ENCODE measurements around the gene ZMYND10. TPM values are rescaled to one million over a fixed set of nuclear protein-coding genes. Genes with fewer than 3 reads are reported as not detected.
A peak's percentile ranks its signal among the peaks of the same experiment; 100 is the strongest.

ZMYND10 gene
- total RNA-seq, 2 experiments from 2014 or later = 5.0 to 5.1 TPM

GRCh38 chr3:50342813-50343633 is 2.5 kb downstream of the ZMYND10 start:
- H3K27me3 Mint-ChIP-seq (ENCODE audit: low read depth) = no peaks in the 10 kb centered on the region
- POLR2A ChIA-PET = interaction anchor here (1.0 to 4.0 kb wide), 4 partner anchors 11 to 258 kb away, joined by 3 to 21 read pairs (median 3); partner anchors contain the start of gene C3orf18
- CTCF ChIA-PET = interaction anchor here (1.1 to 2.8 kb wide), 4 partner anchors 8 to 200 kb away, joined by 4 to 9 read pairs (median 4); partner anchors contain the start of genes CYB561D2 and NPRL2
- no peak for DNase-seq
- H3K36me3 Mint-ChIP-seq (ENCODE audit: low read depth) = peaks cover 38% of the 10 kb centered on the region
- peak overlapping the region; percentile 18 for H3K4me3 Mint-ChIP-seq
- ATAC-seq = no peak
- H3K27ac Mint-ChIP-seq = peak overlapping the region; percentile 58
- H3K4me1 Mint-ChIP-seq (ENCODE audit: low read depth) = peaks cover 64% of the 10 kb centered on the region
- no peaks in the 10 kb centered on the region for H3K9me3 Mint-ChIP-seq (ENCODE audit: insufficient read depth)

- H3K4me1 Mint-ChIP-seq (ENCODE audit: low read depth) = peaks cover 55% of the 10 kb centered on the region
- no peak for ATAC-seq
- no peak for DNase-seq
- peaks cover 39% of the 10 kb centered on the region for H3K36me3 Mint-ChIP-seq (ENCODE audit: low read depth)
- H3K9me3 Mint-ChIP-seq (ENCODE audit: insufficient read depth) = no peaks in the 10 kb centered on the region
- no peaks in the 10 kb centered on the region for H3K27me3 Mint-ChIP-seq (ENCODE audit: low read depth)
- H3K4me3 Mint-ChIP-seq = peak overlapping the region; percentile 92
- peak overlapping the region; percentile 58 for H3K27ac Mint-ChIP-seq
- CTCF ChIA-PET = interaction anchor here (1.1 to 2.8 kb wide), 4 partner anchors 8 to 230 kb away, joined by 4 to 10 read pairs (median 6); partner anchors contain the start of genes CYB561D2 and NPRL2
- POLR2A ChIA-PET = interaction anchor here (1.1 to 4.0 kb wide), 5 partner anchors 8 to 225 kb away, joined by 3 to 35 read pairs (median 3); partner anchors contain the start of genes C3orf18, CYB561D2, IFRD2 and NPRL2
Measured at GRCh38 chr3:50341996-50342650, 3.4 kb downstream of the ZMYND10 start.

- Mint-ChIP-seq H3K36me3 (ENCODE audit: low read depth) (peaks cover 42% of the 10 kb centered on the region), H3K27ac (peak overlapping the region; percentile 96), H3K4me1 (ENCODE audit: low read depth) (peaks cover 54% of the 10 kb centered on the region), H3K27me3 (ENCODE audit: low read depth) (no peaks in the 10 kb centered on the region), H3K9me3 (ENCODE audit: insufficient read depth) (no peaks in the 10 kb centered on the region), H3K4me3 (peak overlapping the region; percentile 92)
- POLR2A ChIA-PET = interaction anchor here (1.1 to 5.6 kb wide), 16 partner anchors 9 to 274 kb away, joined by 3 to 51 read pairs (median 8); partner anchors contain the start of genes C3orf18, CISH, CYB561D2 and HEMK1
- ATAC-seq (no peak), DNase-seq (peak; percentile 56)
- CTCF ChIA-PET = interaction anchor here (1.1 to 2.8 kb wide), 5 partner anchors 9 to 231 kb away, joined by 4 to 10 read pairs (median 6); partner anchors contain the start of genes CYB561D2, HYAL3, NAA80 and NPRL2
Measured at GRCh38 chr3:50341537-50341936, 4.0 kb downstream of the ZMYND10 start.

DNA sequence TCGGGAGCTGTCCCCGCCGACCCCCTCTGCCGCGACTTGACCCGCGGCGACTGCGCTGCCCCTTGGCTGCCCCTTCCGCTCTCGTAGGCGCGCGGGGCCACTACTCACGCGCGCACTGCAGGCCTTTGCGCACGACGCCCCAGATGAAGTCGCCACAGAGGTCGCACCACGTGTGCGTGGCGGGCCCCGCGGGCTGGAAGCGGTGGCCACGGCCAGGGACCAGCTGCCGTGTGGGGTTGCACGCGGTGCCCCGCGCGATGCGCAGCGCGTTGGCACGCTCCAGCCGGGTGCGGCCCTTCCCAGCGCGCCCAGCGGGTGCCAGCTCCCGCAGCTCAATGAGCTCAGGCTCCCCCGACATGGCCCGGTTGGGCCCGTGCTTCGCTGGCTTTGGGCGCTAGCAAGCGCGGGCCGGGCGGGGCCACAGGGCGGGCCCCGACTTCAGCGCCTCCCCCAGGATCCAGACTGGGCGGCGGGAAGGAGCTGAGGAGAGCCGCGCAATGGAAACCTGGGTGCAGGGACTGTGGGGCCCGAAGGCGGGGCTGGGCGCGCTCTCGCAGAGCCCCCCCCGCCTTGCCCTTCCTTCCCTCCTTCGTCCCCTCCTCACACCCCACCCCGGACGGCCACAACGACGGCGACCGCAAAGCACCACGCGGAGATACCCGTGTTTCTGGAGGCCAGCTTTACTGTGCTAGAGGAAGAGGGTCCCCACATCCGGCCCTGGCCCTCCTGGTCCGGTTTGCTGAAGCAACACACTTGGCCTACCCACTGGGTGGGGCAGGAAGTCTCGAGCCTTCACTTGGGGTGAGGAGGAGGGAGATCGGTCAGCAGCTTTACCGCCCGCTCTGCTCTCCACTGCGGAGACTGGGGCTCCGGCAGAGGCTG is 4.8 kb downstream of the ZMYND10 start, which contains the start of gene RASSF1:
Gene RASSF1, minus strand, starts transcription at position 389 of the 882 bp plus-strand sequence. Its CDS starts 31 bp downstream, at position 358.
- peak within 1 kb of the TSS; percentile 92 for H3K4me3 Mint-ChIP-seq
- H3K27ac Mint-ChIP-seq = peak within 1 kb of the TSS; percentile 96
- no peaks in the 10 kb centered on the region for H3K9me3 Mint-ChIP-seq (ENCODE audit: insufficient read depth)
- peaks cover 54% of the 10 kb centered on the region for H3K4me1 Mint-ChIP-seq (ENCODE audit: low read depth)
- H3K36me3 Mint-ChIP-seq (ENCODE audit: low read depth) = peaks cover 49% of the 10 kb centered on the region
- ChIA-PET POLR2A (interaction anchor here (0.6 to 5.6 kb wide), 26 partner anchors 9 to 277 kb away, joined by 3 to 51 read pairs (median 5); partner anchors contain the start of genes CISH, CYB561D2, HEMK1 and HYAL3), CTCF (interaction anchor here (0.8 to 2.8 kb wide), 10 partner anchors 9 to 262 kb away, joined by 3 to 14 read pairs (median 4); partner anchors contain the start of genes CYB561D2, HYAL3, NAA80 and NPRL2)
- ATAC-seq = peak; percentile 55
- peak; percentile 97 for DNase-seq
- no peaks in the 10 kb centered on the region for H3K27me3 Mint-ChIP-seq (ENCODE audit: low read depth)

DNA sequence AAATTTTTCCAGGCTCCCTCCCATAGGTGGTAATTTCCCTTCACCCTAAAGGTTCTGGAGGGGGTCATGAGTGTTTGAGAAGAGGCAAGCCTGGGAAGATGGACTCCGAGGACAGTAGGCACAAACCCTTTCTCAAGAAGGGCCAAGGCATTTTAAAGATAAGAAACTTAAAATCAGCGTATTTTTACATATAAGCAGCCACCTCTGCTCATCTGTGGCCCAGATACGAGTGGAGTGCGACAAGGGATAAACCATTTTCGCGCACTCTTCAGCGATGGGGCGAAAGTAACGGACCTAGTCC is 5.4 kb downstream of the ZMYND10 start:
- no peak for ATAC-seq
- CTCF ChIA-PET = interaction anchor here (0.8 to 2.8 kb wide), 9 partner anchors 10 to 263 kb away, joined by 3 to 14 read pairs (median 4); partner anchors contain the start of genes CYB561D2, HYAL3, NAA80 and NPRL2
- DNase-seq = no peak
- H3K27ac Mint-ChIP-seq = peak overlapping the region; percentile 96
- H3K4me1 Mint-ChIP-seq (ENCODE audit: low read depth) = peaks cover 54% of the 10 kb centered on the region
- no peaks in the 10 kb centered on the region for H3K27me3 Mint-ChIP-seq (ENCODE audit: low read depth)
- H3K36me3 Mint-ChIP-seq (ENCODE audit: low read depth) = peaks cover 55% of the 10 kb centered on the region
- H3K4me3 Mint-ChIP-seq = peak overlapping the region; percentile 92
- no peaks in the 10 kb centered on the region for H3K9me3 Mint-ChIP-seq (ENCODE audit: insufficient read depth)
- POLR2A ChIA-PET = interaction anchor here (0.6 to 5.6 kb wide), 22 partner anchors 9 to 278 kb away, joined by 3 to 51 read pairs (median 6); partner anchors contain the start of genes CISH, CYB561D2, HEMK1 and HYAL3

DNA sequence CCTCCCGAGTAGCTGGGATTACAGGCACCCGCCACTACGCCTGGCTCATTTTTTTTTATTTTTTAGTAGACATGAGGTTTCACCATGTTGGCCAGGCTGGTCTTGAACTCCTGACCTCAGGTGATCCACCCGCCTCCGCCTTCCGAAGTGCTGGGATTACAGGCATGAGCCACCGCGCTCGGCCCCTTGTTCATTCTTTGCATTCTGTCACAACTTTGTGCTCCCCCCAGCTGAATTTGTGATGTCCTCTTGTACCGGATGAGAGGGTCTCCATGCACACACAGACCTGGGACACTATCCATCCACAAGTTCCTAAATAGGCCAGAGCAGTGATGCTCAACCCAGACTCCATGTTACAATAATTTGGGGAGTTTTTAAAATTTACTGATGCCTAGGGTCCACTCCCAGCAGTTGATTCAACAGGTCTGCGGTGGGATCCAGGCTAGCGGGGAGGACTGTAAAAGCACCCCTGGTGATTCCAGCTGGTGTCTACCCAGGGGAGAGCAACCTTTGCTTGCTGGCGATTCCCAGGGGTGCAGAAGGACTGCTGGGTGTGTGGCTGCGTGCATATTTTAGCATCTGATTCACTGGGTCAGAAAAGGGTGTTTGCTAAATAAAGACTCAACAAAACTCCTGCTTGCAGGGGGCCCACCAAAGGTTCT is 5.9 kb downstream of the ZMYND10 start:
- DNase-seq (no peak), ATAC-seq (no peak)
- peaks cover 58% of the 10 kb centered on the region for H3K36me3 Mint-ChIP-seq (ENCODE audit: low read depth)
- POLR2A ChIA-PET = interaction anchor here (0.9 to 5.6 kb wide), 9 partner anchors 11 to 1899 kb away, joined by 3 to 51 read pairs (median 7); partner anchors contain the start of genes CISH, CYB561D2, HEMK1 and NPRL2
- H3K4me1 Mint-ChIP-seq (ENCODE audit: low read depth) = peaks cover 53% of the 10 kb centered on the region
- CTCF ChIA-PET = interaction anchor here (1.2 to 2.9 kb wide), 6 partner anchors 8 to 263 kb away, joined by 3 to 11 read pairs (median 6); partner anchors contain the start of genes CYB561D2 and NPRL2
- H3K27me3 Mint-ChIP-seq (ENCODE audit: low read depth) = no peaks in the 10 kb centered on the region
- peak overlapping the region; percentile 92 for H3K4me3 Mint-ChIP-seq
- no peaks in the 10 kb centered on the region for H3K9me3 Mint-ChIP-seq (ENCODE audit: insufficient read depth)
- peak overlapping the region; percentile 96 for H3K27ac Mint-ChIP-seq

DNA sequence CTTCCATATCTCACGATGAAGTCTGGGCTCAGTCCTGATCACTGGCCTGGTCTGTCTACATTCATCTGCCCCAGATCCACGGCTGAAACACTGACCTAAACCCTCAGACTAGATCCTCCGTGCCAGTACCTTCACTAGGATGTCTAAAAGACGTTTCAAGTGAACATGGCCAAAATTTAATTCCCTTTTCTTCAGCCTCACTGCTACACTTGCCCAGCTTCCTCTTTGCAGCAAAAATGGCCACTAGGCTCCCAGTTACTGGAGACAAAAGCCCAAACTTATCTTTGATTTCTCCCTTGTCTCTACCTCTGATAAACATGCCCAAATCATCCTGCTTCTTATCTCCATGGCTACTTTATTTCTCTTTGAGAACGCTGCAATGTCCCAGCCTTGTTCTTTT is 6.6 kb downstream of the ZMYND10 start:
- peaks cover 63% of the 10 kb centered on the region for H3K36me3 Mint-ChIP-seq (ENCODE audit: low read depth)
- ChIA-PET CTCF (interaction anchor here (1.0 to 3.7 kb wide), 7 partner anchors 9 to 203 kb away, joined by 3 to 42 read pairs (median 8); partner anchors contain the start of genes CYB561D2, HYAL2, NPRL2 and TUSC2), POLR2A (interaction anchor here (0.9 to 5.6 kb wide), 13 partner anchors 8 to 1900 kb away, joined by 3 to 51 read pairs (median 16); partner anchors contain the start of genes CISH, CYB561D2, GNAI2 and HEMK1)

GRCh38 chr3:50337175-50337861 is 8.2 kb downstream of the ZMYND10 start:
- ChIA-PET POLR2A (interaction anchor here (0.8 to 5.6 kb wide), 22 partner anchors 9 to 279 kb away, joined by 3 to 51 read pairs (median 9); partner anchors contain the start of genes CISH, CYB561D2, GNAI2 and HEMK1), CTCF (interaction anchor here (0.9 to 3.7 kb wide), 20 partner anchors 9 to 277 kb away, joined by 3 to 42 read pairs (median 6); partner anchors contain the start of genes C3orf18, CISH, CYB561D2 and HYAL2)
- ATAC-seq = peak; percentile 75
- Mint-ChIP-seq H3K27ac (peak overlapping the region; percentile 96), H3K4me3 (peak overlapping the region; percentile 92), H3K27me3 (ENCODE audit: low read depth) (no peaks in the 10 kb centered on the region), H3K9me3 (ENCODE audit: insufficient read depth) (no peaks in the 10 kb centered on the region), H3K4me1 (ENCODE audit: low read depth) (peaks cover 56% of the 10 kb centered on the region), H3K36me3 (ENCODE audit: low read depth) (peaks cover 75% of the 10 kb centered on the region)
- peak; percentile 99 for DNase-seq

More for the DNA sequence above, 6.6 kb downstream of the ZMYND10 start:
- Mint-ChIP-seq H3K4me3 (peak overlapping the region; percentile 92), H3K27ac (peak overlapping the region; percentile 96), H3K27me3 (ENCODE audit: low read depth) (no peaks in the 10 kb centered on the region), H3K9me3 (ENCODE audit: insufficient read depth) (no peaks in the 10 kb centered on the region), H3K4me1 (ENCODE audit: low read depth) (peaks cover 57% of the 10 kb centered on the region)
- no peak for DNase-seq
- no peak for ATAC-seq

- no peaks in the 10 kb centered on the region for H3K9me3 Mint-ChIP-seq (ENCODE audit: insufficient read depth)
- ATAC-seq (peak; percentile 4), DNase-seq (peak; percentile 65)
- ChIA-PET POLR2A (interaction anchor here (0.7 to 5.6 kb wide), 26 partner anchors 8 to 280 kb away, joined by 3 to 51 read pairs (median 7); partner anchors contain the start of genes CISH, CYB561D2, GNAI2 and HEMK1), CTCF (interaction anchor here (0.9 to 3.7 kb wide), 21 partner anchors 8 to 278 kb away, joined by 3 to 42 read pairs (median 6); partner anchors contain the start of genes C3orf18, CISH, CYB561D2 and HYAL2)
- H3K36me3 Mint-ChIP-seq (ENCODE audit: low read depth) = peaks cover 81% of the 10 kb centered on the region
- H3K27me3 Mint-ChIP-seq (ENCODE audit: low read depth) = no peaks in the 10 kb centered on the region
- peaks cover 54% of the 10 kb centered on the region for H3K4me1 Mint-ChIP-seq (ENCODE audit: low read depth)
- H3K4me3 Mint-ChIP-seq = peak overlapping the region; percentile 92
- H3K27ac Mint-ChIP-seq = peak overlapping the region; percentile 96
Measured at GRCh38 chr3:50336452-50337174, 8.9 kb downstream of the ZMYND10 start.

Measured in activated CD8-positive, alpha-beta T cell treated with anti-CD3 and anti-CD28 coated beads, Interleukin-2, amount 10 ng/mL, durations not matched to agents 7 days and 5 days (primary cell).